AG09319 (cell line): ENCODE measurements around the gene CAST.

Source experiments
- DNase-seq: peaks from one replicate; pipeline ENCODE4 v3.0.0-alpha.2; 2010; ENCODE audit warnings: low read depth; ENCODE audit errors: extremely low read depth
- TF ChIP-seq, protein P1 (sequence below): IDR thresholded peaks from 2 replicates; pipeline ENCODE4 v1.5.1; 2011; ENCODE audit warnings: low read depth, mild to moderate bottlenecking, inconsistent platforms, low read length, moderate library complexity

Gene CAST

DNA sequence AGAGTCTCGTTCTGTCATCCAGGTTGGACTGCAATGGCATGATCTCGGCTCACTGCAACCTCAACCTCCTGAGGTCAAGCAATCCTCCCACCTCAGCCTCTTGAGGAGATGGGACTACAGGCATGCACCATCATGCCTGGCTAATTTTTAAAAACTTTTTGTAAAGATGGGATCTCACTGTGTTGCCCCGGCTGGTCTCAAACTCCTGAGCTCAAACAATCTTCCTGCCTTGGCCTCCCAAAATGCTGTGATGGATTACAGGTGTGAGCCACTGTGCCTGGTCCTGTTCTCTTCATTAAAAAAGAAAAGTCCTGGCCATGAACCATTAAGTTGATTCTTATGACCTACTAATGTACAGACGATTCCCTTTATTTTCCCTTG is 90.8 kb downstream of the CAST start:
- TF ChIP-seq, protein P1, sequence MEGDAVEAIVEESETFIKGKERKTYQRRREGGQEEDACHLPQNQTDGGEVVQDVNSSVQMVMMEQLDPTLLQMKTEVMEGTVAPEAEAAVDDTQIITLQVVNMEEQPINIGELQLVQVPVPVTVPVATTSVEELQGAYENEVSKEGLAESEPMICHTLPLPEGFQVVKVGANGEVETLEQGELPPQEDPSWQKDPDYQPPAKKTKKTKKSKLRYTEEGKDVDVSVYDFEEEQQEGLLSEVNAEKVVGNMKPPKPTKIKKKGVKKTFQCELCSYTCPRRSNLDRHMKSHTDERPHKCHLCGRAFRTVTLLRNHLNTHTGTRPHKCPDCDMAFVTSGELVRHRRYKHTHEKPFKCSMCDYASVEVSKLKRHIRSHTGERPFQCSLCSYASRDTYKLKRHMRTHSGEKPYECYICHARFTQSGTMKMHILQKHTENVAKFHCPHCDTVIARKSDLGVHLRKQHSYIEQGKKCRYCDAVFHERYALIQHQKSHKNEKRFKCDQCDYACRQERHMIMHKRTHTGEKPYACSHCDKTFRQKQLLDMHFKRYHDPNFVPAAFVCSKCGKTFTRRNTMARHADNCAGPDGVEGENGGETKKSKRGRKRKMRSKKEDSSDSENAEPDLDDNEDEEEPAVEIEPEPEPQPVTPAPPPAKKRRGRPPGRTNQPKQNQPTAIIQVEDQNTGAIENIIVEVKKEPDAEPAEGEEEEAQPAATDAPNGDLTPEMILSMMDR, result no peak
- DNase-seq, result no peak

DNA sequence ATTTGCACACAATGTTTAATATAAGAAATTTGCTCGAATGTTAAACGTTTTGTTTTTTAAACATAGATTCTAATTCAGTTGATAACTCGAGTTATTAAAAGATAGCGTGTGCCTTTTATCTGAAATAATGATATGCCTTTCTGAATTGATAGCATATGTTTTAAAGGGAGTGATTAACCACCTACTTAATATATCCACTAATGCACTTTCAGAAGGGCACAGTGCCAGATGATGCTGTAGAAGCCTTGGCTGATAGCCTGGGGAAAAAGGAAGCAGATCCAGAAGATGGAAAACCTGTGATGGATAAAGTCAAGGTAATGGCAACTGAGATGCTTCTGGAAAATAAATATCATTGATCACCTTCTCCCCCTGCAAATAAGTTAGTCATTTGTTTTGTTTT is 91.7 kb downstream of the CAST start:
- DNase-seq, result no peak

DNA sequence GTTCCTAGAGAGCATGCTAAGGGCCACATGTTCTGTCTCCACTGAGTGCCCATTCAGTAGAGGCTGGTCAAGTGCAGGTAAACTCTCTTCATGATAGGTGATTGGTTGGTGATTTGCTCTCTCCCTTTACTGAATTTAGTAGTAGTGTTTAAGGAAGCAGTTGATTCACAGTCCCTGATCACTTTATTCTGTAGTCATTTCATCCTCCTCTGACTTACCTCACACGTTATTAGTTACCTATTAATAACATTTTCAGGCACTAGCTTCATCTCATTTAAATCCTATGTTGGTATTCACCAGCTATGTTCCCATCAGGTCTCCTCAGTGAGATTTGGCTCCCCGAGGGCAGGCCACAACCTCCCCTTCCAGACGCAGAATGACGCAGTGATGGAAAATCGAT is 93.7 kb downstream of the CAST start:
- DNase-seq, result no peak

More for the DNA sequence above, 91.7 kb downstream of the CAST start:
- TF ChIP-seq, protein P1, result no peak

DNA sequence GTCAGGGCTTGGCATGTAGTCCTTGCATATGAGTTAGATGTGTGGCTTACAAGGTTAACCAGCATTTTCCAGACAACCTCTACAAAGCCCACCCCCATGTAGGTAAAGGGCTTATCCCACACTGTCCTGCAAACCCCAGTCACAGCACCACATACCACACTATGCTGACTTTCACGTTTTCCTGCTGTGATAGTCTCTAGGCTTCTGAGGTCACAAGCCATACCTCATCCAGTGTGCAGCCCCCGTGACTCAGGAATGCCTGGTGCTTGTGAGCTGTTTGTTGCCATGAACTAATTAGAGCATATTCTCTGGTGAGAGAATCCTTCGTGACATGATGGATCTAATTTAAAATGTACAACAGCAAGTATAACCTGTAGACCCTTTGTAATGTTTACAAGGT is 94.8 kb downstream of the CAST start:
- DNase-seq, result no peak

More for the DNA sequence above, 93.7 kb downstream of the CAST start:
- TF ChIP-seq, protein P1, result no peak

DNA sequence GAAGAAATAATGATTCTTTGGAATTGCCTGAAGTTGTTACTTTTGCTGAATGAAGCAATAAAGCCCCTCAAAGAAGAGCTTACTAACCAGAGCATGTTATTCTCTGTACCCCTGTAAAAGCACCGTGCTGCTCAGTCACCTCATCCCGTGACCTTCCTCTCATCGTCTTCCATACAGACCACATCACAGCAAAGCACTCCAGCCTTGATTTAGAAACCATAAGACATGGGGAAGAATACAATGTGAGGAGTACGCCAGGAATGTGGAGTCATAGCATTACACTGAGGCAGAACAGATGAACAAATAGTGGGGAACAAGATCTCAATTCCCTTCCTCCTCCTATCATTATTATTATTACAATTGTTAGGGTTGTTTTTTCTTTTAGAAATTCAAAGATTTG is 96.4 kb downstream of the CAST start:
- DNase-seq, result no peak
- TF ChIP-seq, protein P1, result no peak

More for the DNA sequence above, 94.8 kb downstream of the CAST start:
- TF ChIP-seq, protein P1, result no peak

DNA sequence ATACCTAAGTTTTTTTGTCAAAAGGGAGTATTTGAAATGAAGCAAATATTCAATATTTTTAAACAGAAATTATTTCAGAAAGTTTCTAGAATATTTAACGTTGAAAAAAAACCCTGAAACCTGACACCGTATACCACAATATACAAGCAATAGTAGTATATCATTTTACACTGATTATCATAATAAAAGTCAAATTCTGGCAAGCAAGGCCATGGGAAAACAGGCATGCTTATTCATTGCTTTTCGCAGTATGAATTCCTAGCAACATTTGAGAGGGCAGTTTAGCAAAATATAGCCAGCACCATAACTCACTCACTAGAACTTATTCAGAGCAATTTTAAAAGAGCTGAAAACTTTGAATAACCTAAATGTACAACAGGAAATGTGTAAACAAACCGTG is 99.4 kb downstream of the CAST start:
- TF ChIP-seq, protein P1, result no peak
- DNase-seq, result no peak

DNA sequence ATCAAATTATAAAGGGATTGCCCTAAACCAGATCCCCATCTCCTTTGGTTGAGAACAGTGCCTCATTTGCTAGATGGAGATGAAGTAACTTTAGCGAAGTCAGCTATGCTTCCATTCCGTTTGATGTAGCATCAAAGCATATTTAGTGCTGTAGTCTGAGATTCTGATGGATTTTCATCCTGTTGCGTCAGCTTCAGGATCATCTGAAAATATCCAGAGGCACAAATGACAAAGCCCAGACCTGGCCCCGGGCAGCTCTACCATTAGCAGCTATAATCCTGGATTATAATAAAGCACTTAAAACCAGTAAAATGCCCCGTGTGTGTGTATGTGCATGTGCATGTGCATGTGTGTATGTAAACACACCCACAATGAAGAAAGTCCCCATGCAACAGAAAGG is 100.8 kb downstream of the CAST start:
- DNase-seq, result no peak
- TF ChIP-seq, protein P1, result no peak

DNA sequence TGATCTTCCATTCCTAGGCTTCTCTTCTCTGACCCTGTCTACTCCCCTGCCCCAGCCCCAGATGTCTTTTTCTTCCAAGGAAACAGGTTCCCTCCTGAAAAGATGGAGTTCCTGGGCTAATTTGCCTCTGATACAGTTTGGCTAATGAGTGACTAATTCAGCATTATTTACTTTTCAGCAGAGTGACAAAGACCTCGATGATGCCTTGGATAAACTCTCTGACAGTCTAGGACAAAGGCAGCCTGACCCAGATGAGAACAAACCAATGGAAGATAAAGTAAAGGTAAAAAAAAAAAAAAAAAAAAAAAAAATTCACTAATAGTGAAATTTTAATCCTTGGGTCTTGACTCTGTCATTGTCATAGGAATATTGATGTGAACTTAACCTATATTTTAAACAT is 102.9 kb downstream of the CAST start:
- DNase-seq, result no peak
- TF ChIP-seq, protein P1, result no peak
